GM11168 (cell line): ENCODE data around the gene INPP5A.

Experiments used
- in situ Hi-C: fragments of 300-500 bp; cut with MboI; formaldehyde crosslinking; loops from one replicate; pipeline ENCODE4 v1.12.0; 2022; ENCODE audit warnings: low sequenced_read_pairs; ENCODE audit not compliant: unreplicated experiment

Gene INPP5A

DNA sequence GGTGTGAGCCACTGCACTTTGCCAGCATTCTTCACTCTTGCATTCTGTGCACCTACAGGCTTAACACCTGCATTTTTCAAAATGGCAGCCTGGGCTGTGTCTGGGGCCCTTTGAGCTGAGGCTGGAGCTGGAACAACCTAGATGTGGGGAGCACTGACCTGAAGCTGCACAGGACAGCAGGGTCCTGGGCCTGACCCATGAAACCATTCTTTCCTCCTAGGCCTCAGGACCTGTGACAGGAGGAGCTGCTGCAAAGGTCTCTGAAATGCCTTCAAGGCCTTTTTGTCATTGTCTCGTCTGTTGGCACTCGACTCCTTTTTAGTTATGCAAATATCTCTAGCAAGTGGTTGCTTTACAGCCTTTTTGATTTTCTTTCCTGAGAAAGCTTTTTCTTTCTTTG, 82.3 kb downstream of the INPP5A start:
- in situ Hi-C loops, result no loop called here

GRCh38 chr10:132624061-132624846, 86.7 kb downstream of the INPP5A start:
- in situ Hi-C loops, result no loop called here

DNA sequence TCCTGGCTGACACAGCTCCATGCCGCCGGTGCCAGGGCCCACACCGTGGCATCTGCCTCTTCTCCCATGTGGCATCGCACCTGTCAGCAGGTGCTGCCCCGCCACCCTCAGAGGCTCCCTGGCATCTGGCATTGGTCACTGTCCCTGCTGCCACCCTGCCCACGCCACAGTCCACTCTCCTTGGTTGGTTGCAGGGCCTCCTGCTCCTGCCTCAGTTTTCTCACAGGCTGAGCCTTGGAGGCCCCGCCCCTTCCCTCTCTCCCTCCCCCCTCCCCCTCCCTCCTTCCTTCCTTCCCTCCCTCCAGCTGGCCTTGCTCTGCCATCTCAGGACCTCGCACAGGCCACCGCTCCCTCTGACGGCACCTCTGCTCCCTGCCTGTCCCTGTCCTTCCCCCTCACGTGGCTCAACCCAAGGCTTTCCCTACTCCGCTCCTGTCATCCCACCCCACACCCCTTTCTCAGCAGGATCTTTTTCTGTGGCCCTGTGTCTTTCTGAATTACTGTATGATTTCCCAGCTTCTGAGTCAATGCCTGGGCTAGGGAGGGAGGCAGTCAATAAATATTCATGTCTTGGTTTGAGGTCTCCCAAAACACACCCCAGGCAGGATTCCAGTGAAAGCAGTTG, 87.4 kb downstream of the INPP5A start:
- in situ Hi-C loops, result no loop called here

GRCh38 chr10:132626019-132626760, 88.6 kb downstream of the INPP5A start:
- in situ Hi-C loops, result no loop called here

GRCh38 chr10:132626761-132627665, 89.4 kb downstream of the INPP5A start:
- in situ Hi-C loops, result no loop called here

- in situ Hi-C loops, result no loop called here
Observed at GRCh38 chr10:132627666-132628531, 90.3 kb downstream of the INPP5A start.

DNA sequence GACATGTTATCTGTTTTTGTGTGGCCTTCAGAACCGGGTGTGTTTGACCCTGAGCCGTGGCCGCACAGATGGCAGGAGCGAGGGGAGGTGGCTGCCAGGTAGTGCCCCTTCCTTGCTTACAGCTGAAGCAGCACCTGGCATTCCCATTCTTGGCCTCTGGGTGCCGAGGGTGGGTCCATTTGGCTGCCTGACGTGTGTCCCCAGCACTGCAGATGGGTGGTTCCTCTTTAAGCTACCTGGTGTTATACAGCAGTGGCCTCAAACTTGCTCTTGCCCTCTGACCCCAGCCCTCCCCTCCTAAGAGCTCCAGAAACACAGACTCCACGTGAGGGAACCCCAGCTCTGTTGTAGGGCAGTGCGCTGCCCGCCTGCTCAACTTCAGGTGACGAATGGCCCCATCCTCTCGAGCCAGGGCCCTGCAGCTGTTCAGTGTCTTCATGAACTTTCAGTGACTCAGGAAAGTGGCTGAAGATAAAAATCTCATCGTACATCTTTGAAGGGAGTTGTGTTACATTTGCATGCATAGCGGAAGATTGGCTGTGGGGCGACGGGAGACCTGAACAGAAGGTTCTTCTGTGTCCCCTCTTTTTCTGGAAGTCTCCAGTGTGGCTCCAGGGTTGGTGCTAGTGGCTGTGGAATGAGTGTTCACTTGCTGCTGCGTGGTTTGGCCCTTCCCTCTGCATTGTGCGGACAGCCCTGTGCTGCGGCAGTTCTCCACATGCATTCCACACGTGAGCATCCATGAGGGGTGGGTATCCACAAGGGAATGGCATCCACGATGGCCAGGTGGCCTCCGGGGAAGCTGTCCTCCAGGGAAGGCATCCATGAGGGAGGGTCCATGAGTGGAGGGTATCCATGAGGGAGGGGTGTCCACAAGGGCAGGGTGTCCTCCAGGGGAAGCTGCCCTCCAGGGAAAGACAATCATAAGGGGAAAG, 91.6 kb downstream of the INPP5A start:
- in situ Hi-C loops, result no loop called here

DNA sequence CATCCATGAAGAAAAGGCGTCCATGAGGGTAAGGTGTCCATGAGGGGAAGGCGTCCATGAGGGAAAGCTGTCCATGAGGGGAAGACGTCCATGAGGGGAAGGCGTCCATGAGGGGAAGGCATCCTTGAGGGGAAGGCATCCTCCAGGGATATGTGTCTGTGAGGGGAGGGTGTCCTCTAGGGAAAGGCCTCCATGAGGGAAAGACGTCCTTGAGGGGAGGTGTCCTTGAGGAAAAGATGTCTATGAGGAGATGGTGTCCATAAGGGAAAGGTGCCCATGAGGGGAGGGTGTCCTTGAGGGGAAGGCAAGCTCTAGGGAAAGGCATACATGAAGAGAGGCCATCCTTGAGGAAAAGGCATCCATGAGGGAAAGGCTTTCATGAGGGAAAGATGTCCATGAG, 92.6 kb downstream of the INPP5A start:
- in situ Hi-C loops, result no loop called here

DNA sequence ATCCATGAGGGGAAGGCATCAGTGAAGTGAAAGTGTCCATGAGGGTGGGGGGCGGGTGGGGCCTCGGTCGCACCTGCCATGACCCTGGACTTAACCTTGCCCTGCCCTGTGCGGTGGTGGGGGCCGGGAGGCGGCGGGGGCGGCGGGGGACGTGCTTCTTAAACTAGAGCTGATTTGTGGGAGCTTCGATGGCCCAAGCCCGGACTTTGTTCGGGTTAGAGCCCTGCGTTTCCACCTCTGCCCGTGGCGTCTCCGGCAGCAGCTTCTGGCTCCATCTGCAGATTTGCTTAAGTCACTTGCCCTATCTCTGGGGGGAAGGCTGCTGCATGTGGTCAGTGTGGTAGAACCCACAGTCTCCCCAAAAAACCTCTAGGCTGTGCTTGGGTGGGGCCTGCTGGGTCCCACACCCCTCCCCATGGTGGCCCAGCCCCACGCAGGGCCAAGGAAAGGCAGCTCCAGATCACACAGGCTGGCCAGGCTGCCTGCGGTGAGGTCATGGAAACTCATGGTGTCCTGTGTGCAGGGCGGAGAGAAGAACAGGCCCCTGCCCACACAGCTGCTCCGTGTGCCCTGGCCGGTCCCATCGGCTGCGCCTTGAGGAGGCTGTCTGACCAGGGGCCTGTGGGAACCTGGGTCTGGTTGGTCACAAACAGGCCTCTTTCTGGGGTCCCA, 93.2 kb downstream of the INPP5A start:
- in situ Hi-C loops, result no loop called here

DNA sequence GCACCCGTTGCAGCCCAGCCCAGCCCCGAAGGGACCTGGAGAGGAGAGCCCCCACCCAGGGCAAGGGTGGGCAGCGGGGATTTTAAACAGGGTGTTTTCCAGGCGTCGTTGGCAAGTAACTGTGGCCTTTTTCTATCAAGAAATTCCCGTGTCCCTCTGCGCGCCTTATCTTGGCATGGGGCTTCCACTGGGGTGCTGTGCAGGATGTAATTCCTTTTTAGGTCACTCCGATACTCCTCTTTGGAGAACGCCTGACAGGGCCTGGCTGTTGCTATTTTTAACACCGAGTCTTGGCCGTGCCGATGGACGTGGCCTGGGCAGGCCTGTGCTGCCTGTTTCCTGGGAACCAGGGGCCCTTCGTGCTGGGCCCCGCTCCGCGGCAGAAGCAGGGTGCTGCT, 93.8 kb downstream of the INPP5A start:
- in situ Hi-C loops, result no loop called here

DNA sequence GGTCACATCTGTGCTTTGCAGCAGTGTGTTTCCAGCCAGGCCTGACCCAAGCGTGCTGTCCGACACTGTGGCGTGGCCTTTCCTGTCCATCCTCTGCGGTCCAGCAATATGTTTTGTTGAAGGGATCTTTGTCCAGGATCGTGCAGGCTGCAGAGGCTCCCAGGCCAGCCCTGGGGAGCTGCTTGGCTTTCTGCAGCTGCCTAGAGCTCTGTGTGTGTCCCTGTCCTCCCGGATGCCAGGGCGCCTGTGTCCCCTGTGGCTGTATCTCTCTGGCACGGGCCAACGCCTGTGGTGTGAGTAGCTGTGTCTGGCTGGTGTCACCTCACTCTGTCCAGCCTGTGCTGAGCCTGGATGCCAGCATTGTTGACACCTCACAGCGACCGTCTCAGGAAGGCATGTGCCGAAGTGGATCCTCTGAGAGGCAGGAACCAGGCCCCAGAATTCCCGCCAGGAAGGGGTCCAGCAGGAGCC, 94.5 kb downstream of the INPP5A start:
- in situ Hi-C loops, result no loop called here

- in situ Hi-C loops, result no loop called here
Observed at GRCh38 chr10:132632851-132633684, 95.5 kb downstream of the INPP5A start.

DNA sequence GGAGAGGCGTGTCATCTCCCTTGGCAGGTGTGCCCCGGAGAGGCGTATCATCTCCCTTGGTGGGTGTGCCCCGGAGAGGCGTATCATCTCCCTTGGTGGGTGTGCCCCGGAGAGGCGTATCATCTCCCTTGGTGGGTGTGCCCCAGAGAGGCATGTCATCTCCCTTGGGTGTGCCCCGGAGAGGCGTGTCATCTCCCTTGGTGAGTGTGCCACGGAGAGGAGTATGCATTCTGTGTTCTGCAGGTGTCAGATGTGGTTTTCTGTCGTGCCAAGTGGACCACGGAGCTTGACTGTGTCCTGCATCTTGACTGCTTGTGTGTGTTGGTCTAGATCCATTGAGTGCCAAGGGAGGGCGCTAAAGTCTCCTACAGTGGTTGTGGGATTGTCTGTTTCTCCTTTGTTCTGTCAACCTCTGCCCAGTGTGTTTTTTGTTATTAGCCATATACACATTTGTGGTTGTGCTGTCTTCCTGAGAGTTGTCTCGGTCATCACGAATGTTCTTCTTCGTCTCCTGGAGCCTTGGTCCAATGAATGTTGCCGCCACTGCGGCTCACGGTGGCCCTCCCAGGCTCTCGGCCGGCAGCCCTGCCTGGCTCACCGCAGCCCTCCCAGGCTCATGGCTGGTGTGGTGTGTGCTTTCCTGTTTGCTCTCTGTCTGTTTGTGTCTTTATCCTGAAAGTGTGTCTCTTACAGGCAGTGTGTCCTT, 96.8 kb downstream of the INPP5A start:
- in situ Hi-C loops, result no loop called here

- in situ Hi-C loops, result loop anchor here (5.0 kb wide), 1 partner anchor 173 kb away; no protein-coding TSS in a partner anchor
Observed at GRCh38 chr10:132634947-132635271, 97.3 kb downstream of the INPP5A start.

DNA sequence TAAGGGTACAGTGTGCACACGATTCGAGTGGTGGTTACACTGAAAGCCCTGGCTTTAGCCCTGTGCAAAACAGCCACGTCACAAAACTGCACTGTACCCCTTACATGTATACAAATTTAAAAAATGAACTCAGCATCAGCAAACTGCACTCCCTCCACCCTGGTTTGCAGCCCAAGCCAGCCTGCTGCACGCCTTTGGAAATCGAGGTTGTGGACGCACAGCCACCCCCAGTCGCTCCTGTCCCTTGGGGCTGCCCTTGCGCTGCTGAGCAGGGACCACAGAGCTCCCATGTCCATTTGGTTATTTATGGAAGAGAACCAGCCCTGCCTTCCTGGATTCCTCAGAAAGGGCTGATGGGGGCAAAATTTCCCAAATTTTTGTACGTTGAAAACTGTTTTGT, 98.8 kb downstream of the INPP5A start:
- in situ Hi-C loops, result loop anchor here (5.0 kb wide), 1 partner anchor 174 kb away; no protein-coding TSS in a partner anchor

GRCh38 chr10:132637477-132638129, 100.0 kb downstream of the INPP5A start:
- in situ Hi-C loops, result loop anchor here (5.0 kb wide), 1 partner anchor 175 kb away; no protein-coding TSS in a partner anchor
